H9 (cell line): ENCODE measurements around the gene ECE1. TPM values are rescaled to one million over a fixed set of nuclear protein-coding genes. Genes with fewer than 3 reads are reported as not detected.
A peak's percentile ranks its signal among the peaks of the same experiment; 100 is the strongest.

Experiments
- DNase-seq: peaks from one replicate; pipeline ENCODE4 v3.0.0-alpha.2; 2017
- H2AFZ ChIP-seq: one replicate; pipeline ENCODE4 v1.6.1; 2013; ENCODE audit warnings: mild to moderate bottlenecking, low read length, control low read depth, moderate library complexity
- H2AK5ac ChIP-seq: 2 replicates; pipeline ENCODE4 v1.6.1; 2013; ENCODE audit warnings: low read length, control low read depth, mixed read lengths; ENCODE audit not compliant: insufficient read length
- H2BK120ac ChIP-seq: one replicate; pipeline ENCODE4 v1.6.1; 2013; ENCODE audit warnings: low read depth, mild to moderate bottlenecking, low read length, control low read depth, inconsistent platforms; ENCODE audit not compliant: poor library complexity, severe bottlenecking
- H2BK12ac ChIP-seq: 2 replicates; pipeline ENCODE4 v1.6.1; 2013; ENCODE audit warnings: low read length, control low read depth, mixed read lengths, low read depth; ENCODE audit not compliant: insufficient read length
- H2BK15ac ChIP-seq: 2 replicates; pipeline ENCODE4 v1.6.1; 2013; ENCODE audit warnings: low read depth, low read length, control low read depth
- H2BK20ac ChIP-seq: one replicate; pipeline ENCODE4 v1.6.1; 2013; ENCODE audit warnings: low read depth, mild to moderate bottlenecking, low read length, control low read depth, inconsistent platforms; ENCODE audit not compliant: poor library complexity, severe bottlenecking
- H2BK5ac ChIP-seq: 2 replicates; pipeline ENCODE4 v1.6.1; 2013; ENCODE audit warnings: low read length, control low read depth, mixed read lengths; ENCODE audit not compliant: insufficient read length
- H3K14ac ChIP-seq: 2 replicates; pipeline ENCODE4 v1.6.1; 2013; ENCODE audit warnings: low read length, control low read depth; ENCODE audit not compliant: insufficient read depth
- H3K18ac ChIP-seq: 2 replicates; pipeline ENCODE4 v1.6.1; 2013; ENCODE audit warnings: low read depth, mild to moderate bottlenecking, mixed read lengths, low read length, control low read depth; ENCODE audit not compliant: insufficient read length
- H3K23ac ChIP-seq: 2 replicates; pipeline ENCODE4 v1.6.1; 2013; ENCODE audit warnings: low read length, control low read depth, mixed read lengths, low read depth; ENCODE audit not compliant: insufficient read length
- H3K23me2 ChIP-seq: 2 replicates; pipeline ENCODE4 v1.6.1; 2013; ENCODE audit warnings: low read depth, mild to moderate bottlenecking, mixed read lengths, low read length, control low read depth; ENCODE audit not compliant: insufficient read length, poor library complexity, severe bottlenecking
- H3K27ac ChIP-seq: 2 replicates; pipeline ENCODE4 v1.5.1; 2013; ENCODE audit warnings: low read length, control low read depth, mixed read lengths, low read depth; ENCODE audit not compliant: insufficient read length
- H3K27me3 ChIP-seq: 2 replicates; pipeline ENCODE4 v1.6.1; 2013; ENCODE audit warnings: low read length, control low read depth, inconsistent platforms; ENCODE audit not compliant: insufficient read depth
- H3K4ac ChIP-seq: 2 replicates; pipeline ENCODE4 v1.6.1; 2013; ENCODE audit warnings: low read depth, mild to moderate bottlenecking, control low read depth, inconsistent platforms, low read length, moderate library complexity
- H3K4me1 ChIP-seq: 2 replicates; pipeline ENCODE4 v1.6.1; 2013; ENCODE audit warnings: low read length, control low read depth, inconsistent platforms; ENCODE audit not compliant: insufficient read depth
- H3K4me2 ChIP-seq: 2 replicates; pipeline ENCODE4 v1.6.1; 2013; ENCODE audit warnings: low read length, control low read depth, mixed read lengths; ENCODE audit not compliant: insufficient read length, insufficient read depth
- H3K56ac ChIP-seq: 2 replicates; pipeline ENCODE4 v1.6.1; 2013; ENCODE audit warnings: low read depth, mild to moderate bottlenecking, mixed read lengths, low read length, control low read depth; ENCODE audit not compliant: insufficient read length
- H3K79me1 ChIP-seq: 2 replicates; pipeline ENCODE4 v1.6.1; 2013; ENCODE audit warnings: low read depth, mild to moderate bottlenecking, moderate library complexity, low read length, control low read depth, inconsistent platforms; ENCODE audit not compliant: insufficient read depth, poor library complexity, severe bottlenecking
- H3K79me2 ChIP-seq: 2 replicates; pipeline ENCODE4 v1.6.1; 2013; ENCODE audit warnings: low read length, control low read depth, inconsistent platforms; ENCODE audit not compliant: insufficient read depth
- H3K9ac ChIP-seq: 2 replicates; pipeline ENCODE4 v1.6.1; 2013; ENCODE audit warnings: low read length, control low read depth, mixed read lengths; ENCODE audit not compliant: insufficient read length; ENCODE audit errors: extremely low read depth
- H3K9me3 ChIP-seq: one replicate; pipeline ENCODE4 v1.6.1; 2013; ENCODE audit warnings: low read depth, low read length, inconsistent platforms; ENCODE audit not compliant: control insufficient read depth
- H3T11ph ChIP-seq: one replicate; pipeline ENCODE4 v1.6.1; 2013; ENCODE audit warnings: mild to moderate bottlenecking, low read length, control low read depth, inconsistent platforms
- H4K20me1 ChIP-seq: one replicate; pipeline ENCODE4 v1.6.1; 2013; ENCODE audit not compliant: control insufficient read depth, insufficient read length, insufficient read depth
- H4K5ac ChIP-seq: 2 replicates; pipeline ENCODE4 v1.6.1; 2013; ENCODE audit warnings: low read depth, mild to moderate bottlenecking, mixed read lengths, low read length, control low read depth; ENCODE audit not compliant: insufficient read length
- H4K8ac ChIP-seq: replicated peaks from 2 replicates; pipeline ENCODE4 v1.6.1; 2013; ENCODE audit warnings: low read length, control low read depth, mixed read lengths, low read depth; ENCODE audit not compliant: insufficient read length
- H4K91ac ChIP-seq: 2 replicates; pipeline ENCODE4 v1.6.1; 2013; ENCODE audit warnings: low read depth, mild to moderate bottlenecking, moderate library complexity, mixed read lengths, low read length, control low read depth; ENCODE audit not compliant: insufficient read length
- H3K27ac Mint-ChIP-seq, 3 experiments: 2 replicates in 2 of 3; 3 replicates in 1 of 3; pipeline ENCODE4 v1.8.0; 2020 to 2021; ENCODE audit warnings: mixed read lengths in 3 of 3, mild to moderate bottlenecking in 1 of 3, moderate library complexity in 1 of 3
- H3K27me3 Mint-ChIP-seq: 2 replicates; pipeline ENCODE4 v1.8.0; 2021; ENCODE audit warnings: low read depth, mild to moderate bottlenecking, moderate library complexity, mixed read lengths
- H3K36me3 Mint-ChIP-seq, 3 experiments: 2 replicates in 2 of 3; 3 replicates in 1 of 3; pipeline ENCODE4 v1.8.0; 2020 to 2021; ENCODE audit warnings: low read depth in 3 of 3, mixed read lengths in 3 of 3; ENCODE audit not compliant: insufficient read depth in 1 of 3
- H3K4me1 Mint-ChIP-seq, 2 experiments: 2 replicates each; pipeline ENCODE4 v1.8.0; 2020; ENCODE audit warnings: mixed read lengths in 2 of 2
- H3K4me3 Mint-ChIP-seq, 2 experiments: 2 replicates in 1 of 2; 3 replicates in 1 of 2; pipeline ENCODE4 v1.8.0; 2020 to 2021; ENCODE audit warnings: mild to moderate bottlenecking in 2 of 2, mixed read lengths in 2 of 2, moderate library complexity in 1 of 2
- H3K9me3 Mint-ChIP-seq, 2 experiments: 2 replicates in 1 of 2; 3 replicates in 1 of 2; pipeline ENCODE4 v1.8.0; 2020; ENCODE audit warnings: mild to moderate bottlenecking in 2 of 2, mixed read lengths in 2 of 2, moderate library complexity in 1 of 2
- WGBS: extraction: QIAGEN DNeasy Blood & Tissue Kit; methylation state at CpG from one replicate; pipeline ENCODE4 v1.1.7; 2013; ENCODE audit warnings: missing lambda C conversion rate, low lambda C conversion rate, mixed read lengths; ENCODE audit not compliant: insufficient read length; ENCODE audit errors: extremely low coverage; 5-methylcytosine and 5-hydroxymethylcytosine counted together
- total RNA-seq: library from RNA; stranded (reverse); gene quantifications from 2 replicates; pipeline ENCODE4 v1.2.1, GENCODE V29; 2021
- TF ChIP-seq, protein P1 (sequence below): fragments of 200-600 bp; sonication (generic); conservative IDR thresholded peaks from 3 replicates; pipeline ENCODE4 v1.8.0; 2021; ENCODE audit warnings: antibody characterized with exemption, mild to moderate bottlenecking

The ECE1 gene
- total RNA-seq, 1 experiment from 2014 or later = 31.1 TPM

DNA sequence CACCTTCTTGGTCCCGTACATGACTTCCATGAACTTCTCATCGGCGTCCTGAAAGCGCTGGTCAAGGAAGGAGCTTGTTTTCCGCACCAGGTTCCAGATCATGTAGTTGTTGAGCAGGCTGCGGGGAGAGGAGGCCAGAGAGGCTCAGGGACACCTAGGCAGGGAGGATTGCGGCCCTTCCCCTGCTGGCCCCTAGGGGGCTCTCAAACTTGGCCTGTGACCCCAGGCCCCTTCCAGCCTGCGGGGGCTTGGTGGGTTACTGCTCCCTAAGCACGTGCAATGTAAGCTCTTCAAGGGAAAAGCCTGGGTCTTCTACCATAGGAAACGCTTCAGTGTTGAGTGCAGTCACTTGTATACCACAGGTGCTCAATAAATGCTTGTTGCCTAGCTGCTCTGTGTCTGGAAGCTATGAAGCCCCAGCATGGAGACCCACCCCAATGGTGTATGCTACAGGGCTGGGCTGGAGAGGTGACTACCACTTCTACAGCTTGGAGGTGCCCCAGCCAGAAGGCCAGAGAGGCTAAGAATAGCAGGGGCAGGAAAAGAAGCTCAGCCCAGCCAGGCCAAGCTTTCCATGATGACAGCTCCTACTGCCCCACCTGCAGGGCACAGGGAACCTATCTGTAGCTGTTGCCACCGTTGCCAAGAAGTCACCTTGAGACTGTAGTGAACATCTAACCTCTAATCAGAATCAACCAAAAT lies 45.1 kb downstream of the ECE1 start:
- Histone ChIP-seq H2BK5ac (no peak overlapping the region), H3K9ac (no peak overlapping the region), H3K4me1 (no peaks in the 10 kb centered on the region), H3K4ac (no peak overlapping the region), H3K4me2 (no peak overlapping the region), H2BK12ac (no peak overlapping the region), H2BK20ac (no peak overlapping the region), H3K9me3 (no peaks in the 10 kb centered on the region), H3K23ac (no peak overlapping the region), H3T11ph (no peak overlapping the region), H4K20me1 (no peaks in the 10 kb centered on the region), H3K27ac (no peak overlapping the region), H2AFZ (no peak overlapping the region), H3K18ac (no peak overlapping the region), H3K79me1 (no peaks in the 10 kb centered on the region), H2BK15ac (no peak overlapping the region), H3K79me2 (no peaks in the 10 kb centered on the region), H3K14ac (no peak overlapping the region), H2AK5ac (no peak overlapping the region), H3K23me2 (no peaks in the 10 kb centered on the region), H4K5ac (no peak overlapping the region), H2BK120ac (no peak overlapping the region), H4K8ac (no peak overlapping the region), H4K91ac (no peak overlapping the region), H3K56ac (no peak overlapping the region), H3K27me3 (no peaks in the 10 kb centered on the region)
- Mint-ChIP-seq H3K27ac (no peak overlapping the region), H3K9me3 (no peaks in the 10 kb centered on the region), H3K36me3 (peaks cover 7 to 16% (median 12%) of the 10 kb centered on the region in 3 experiments; a peak in 6 of 7 replicates), H3K4me1 (peaks cover 8% of the 10 kb centered on the region in 2 experiments), H3K27me3 (no peaks in the 10 kb centered on the region), H3K4me3 (no peak overlapping the region)
- TF ChIP-seq, protein P1, sequence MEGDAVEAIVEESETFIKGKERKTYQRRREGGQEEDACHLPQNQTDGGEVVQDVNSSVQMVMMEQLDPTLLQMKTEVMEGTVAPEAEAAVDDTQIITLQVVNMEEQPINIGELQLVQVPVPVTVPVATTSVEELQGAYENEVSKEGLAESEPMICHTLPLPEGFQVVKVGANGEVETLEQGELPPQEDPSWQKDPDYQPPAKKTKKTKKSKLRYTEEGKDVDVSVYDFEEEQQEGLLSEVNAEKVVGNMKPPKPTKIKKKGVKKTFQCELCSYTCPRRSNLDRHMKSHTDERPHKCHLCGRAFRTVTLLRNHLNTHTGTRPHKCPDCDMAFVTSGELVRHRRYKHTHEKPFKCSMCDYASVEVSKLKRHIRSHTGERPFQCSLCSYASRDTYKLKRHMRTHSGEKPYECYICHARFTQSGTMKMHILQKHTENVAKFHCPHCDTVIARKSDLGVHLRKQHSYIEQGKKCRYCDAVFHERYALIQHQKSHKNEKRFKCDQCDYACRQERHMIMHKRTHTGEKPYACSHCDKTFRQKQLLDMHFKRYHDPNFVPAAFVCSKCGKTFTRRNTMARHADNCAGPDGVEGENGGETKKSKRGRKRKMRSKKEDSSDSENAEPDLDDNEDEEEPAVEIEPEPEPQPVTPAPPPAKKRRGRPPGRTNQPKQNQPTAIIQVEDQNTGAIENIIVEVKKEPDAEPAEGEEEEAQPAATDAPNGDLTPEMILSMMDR = peak; percentile 84
- no CpG with 5 or more reads among the region's 11 CpGs for WGBS
- DNase-seq = peak; percentile 63
